LNCaP clone FGC (cell line): ENCODE measurements around the gene AHNAK2.

Source experiments
- DNase-seq: peaks from one replicate; pipeline ENCODE4 v3.0.0-alpha.2; 2011; ENCODE audit warnings: low read depth
- H3K4me3 ChIP-seq: 2 replicates; pipeline ENCODE4 v1.5.1; 2011; ENCODE audit warnings: mild to moderate bottlenecking, low read depth, low read length, control low read depth
- CTCF ChIP-seq: IDR thresholded peaks from 2 replicates; pipeline ENCODE4 v1.5.1; 2012; ENCODE audit warnings: mild to moderate bottlenecking; ENCODE audit not compliant: control insufficient read depth, insufficient read depth; ENCODE audit errors: extremely low read depth

Gene AHNAK2

DNA sequence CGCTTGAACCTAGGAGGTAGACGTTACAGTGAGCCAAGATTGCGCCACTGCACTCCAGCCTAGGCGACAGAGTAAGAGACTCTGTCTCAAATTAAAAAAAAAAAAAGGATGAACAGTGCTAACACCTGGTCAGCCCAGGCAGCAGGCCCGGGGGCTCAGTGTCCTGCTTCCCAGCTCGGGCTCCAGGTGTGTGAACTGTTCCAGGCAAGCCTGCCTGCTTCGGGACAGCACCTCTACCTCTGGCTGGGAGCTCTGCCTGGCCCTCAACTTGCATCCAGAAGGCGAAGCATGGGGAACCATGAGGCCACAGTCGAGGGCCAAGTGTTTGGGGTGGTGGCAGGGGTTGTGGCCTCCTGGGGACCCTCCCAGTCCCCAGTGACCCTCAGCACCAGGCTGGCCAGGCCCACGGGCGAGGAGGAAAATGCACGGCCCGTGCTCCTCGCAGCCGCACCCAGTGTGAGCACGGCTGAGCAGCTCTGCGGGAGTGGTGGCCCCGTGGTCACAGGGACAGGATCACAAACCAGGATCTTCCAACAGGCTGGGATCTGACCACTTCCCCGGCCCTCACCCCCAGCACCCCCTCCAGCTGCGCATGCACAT, 27.3 kb upstream of the AHNAK2 start:
- TF ChIP-seq CTCF, result no peak

GRCh38 chr14:104999361-104999760, 21.2 kb upstream of the AHNAK2 start:
- no peak overlapping the region for H3K4me3 ChIP-seq
- no peak for DNase-seq
- no peak for TF ChIP-seq CTCF

More for the DNA sequence above, 27.3 kb upstream of the AHNAK2 start:
- no peak overlapping the region for H3K4me3 ChIP-seq
- no peak for DNase-seq

GRCh38 chr14:104998801-104999200, 20.6 kb upstream of the AHNAK2 start:
- H3K4me3 ChIP-seq, result no peak overlapping the region
- no peak for DNase-seq
- no peak for TF ChIP-seq CTCF

- no peak overlapping the region for H3K4me3 ChIP-seq
- no peak for DNase-seq
- no peak for TF ChIP-seq CTCF
These were observed 18.3 kb upstream of the AHNAK2 start for GRCh38 chr14:104996483-104996882.

DNA sequence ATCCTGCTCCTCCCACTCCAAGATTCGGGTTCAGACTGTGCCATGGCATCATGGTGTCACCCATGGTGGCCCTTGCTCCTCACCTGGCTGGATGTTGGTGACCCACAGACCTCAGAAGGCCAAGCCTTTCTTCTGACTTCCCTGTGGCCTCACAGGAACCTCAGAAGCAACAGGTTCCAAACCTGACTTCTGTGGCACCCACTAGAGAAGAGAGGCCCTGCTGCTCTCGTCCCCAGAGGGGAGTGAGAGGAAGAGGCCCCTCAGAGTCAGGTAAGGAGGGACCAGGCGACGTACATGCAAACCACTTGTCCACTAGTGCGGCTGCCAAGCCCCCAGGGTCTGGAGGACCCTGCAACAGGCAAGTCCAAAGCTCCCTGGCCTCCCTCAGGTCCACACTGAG, 17.9 kb upstream of the AHNAK2 start:
- no peak for DNase-seq
- no peak overlapping the region for H3K4me3 ChIP-seq
- no peak for TF ChIP-seq CTCF

DNA sequence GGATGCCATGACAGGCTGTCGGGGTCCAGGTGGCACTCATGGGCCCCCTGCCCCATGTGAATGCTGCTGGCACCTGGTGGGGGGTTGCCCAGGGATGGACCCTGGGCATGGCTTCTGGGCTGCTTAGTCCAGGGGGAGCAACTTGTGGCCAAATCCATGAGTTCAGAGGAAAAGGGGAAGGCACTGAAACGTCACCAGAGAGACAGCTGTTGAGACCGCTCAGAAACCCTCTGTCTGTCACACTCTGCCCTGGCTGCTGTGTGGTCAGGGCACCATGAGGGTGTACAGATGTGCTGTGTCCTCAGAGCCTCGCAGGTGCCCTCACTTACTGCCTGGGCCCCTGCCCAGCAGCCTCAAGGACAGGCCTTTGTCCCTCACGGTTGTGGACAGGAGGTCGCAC, 16.8 kb upstream of the AHNAK2 start:
- no peak for DNase-seq
- TF ChIP-seq CTCF, result no peak
- no peak overlapping the region for H3K4me3 ChIP-seq

DNA sequence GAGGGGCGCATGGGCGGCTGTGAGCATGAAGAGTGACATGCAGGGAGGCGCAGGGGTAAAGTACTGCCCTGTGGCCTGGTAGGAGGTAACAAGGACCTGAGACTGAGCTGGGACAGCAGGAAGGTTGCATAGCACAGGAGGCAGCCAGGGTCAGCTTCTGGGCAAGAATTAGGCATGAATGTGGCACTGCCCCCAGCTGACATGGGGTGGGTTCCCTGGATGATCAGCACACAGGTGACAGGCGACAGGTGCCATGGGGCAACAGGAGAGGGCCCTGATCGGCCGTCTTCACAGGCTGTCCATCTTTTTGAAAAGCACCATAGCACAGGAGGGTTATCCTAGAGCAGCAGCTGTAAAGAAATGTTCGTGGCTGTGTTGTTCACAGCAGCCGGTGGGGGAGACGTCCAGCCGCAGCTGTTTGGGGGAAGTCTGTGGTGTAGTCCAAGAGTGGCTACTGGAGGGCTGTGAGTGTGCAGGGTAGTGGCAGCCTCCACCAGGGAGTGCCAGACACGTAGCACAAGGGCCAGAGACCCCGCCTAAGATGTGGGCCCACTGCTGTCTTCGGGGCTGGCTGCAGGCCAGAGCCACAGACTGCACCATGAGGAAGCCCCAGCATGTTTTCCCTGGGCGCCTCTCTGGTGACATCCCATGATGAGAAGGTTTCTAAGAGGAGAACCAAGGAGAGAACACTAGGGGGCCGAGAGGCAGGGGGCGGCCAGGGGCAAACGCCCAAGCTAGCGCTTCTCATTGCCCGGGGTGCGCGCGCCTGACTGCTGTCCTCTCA, 15.8 kb upstream of the AHNAK2 start:
- TF ChIP-seq CTCF, result no peak
- DNase-seq, result no peak

More for the DNA sequence above, 15.8 kb upstream of the AHNAK2 start:
- no peak overlapping the region for H3K4me3 ChIP-seq
